Type B pancreatic cell (in vitro differentiated cells): ENCODE results near the gene HNMT. TPM values are rescaled to one million over a fixed set of nuclear protein-coding genes. Genes with fewer than 3 reads are reported as not detected.

Source experiments
- DNase-seq: peaks from one replicate; pipeline ENCODE4 v3.0.0; 2021; ENCODE audit warnings: mixed read lengths; ENCODE audit not compliant: unreplicated experiment; ENCODE audit errors: extremely low spot score
- H3K27ac Mint-ChIP-seq: 2 replicates; pipeline ENCODE4 v1.8.0; 2021; ENCODE audit warnings: mild to moderate bottlenecking, mixed read lengths
- H3K27me3 Mint-ChIP-seq: 2 replicates; pipeline ENCODE4 v1.8.0; 2021; ENCODE audit warnings: mixed read lengths
- H3K36me3 Mint-ChIP-seq: 2 replicates; pipeline ENCODE4 v1.8.0; 2021; ENCODE audit warnings: mixed read lengths
- H3K4me1 Mint-ChIP-seq: one replicate; pipeline ENCODE4 v1.8.0; 2021; ENCODE audit warnings: mixed read lengths; ENCODE audit not compliant: unreplicated experiment
- H3K4me3 Mint-ChIP-seq: 2 replicates; pipeline ENCODE4 v1.8.0; 2021; ENCODE audit warnings: mild to moderate bottlenecking, mixed read lengths
- H3K9me3 Mint-ChIP-seq: 2 replicates; pipeline ENCODE4 v1.8.0; 2021; ENCODE audit warnings: mixed read lengths
- total RNA-seq: library from RNA; stranded (reverse); gene quantifications from 2 replicates; pipeline ENCODE4 v1.2.1, GENCODE V29; 2021; ENCODE audit warnings: low replicate concordance
- TF ChIP-seq, protein P1 (sequence below): fragments of 200-600 bp; sonication (generic); conservative IDR thresholded peaks from 2 replicates; pipeline ENCODE4 v1.5.0; 2021; ENCODE audit warnings: antibody characterized with exemption, mild to moderate bottlenecking

The HNMT gene
- total RNA-seq, 1 donor from 2014 or later, result 12.1 TPM

- Mint-ChIP-seq H3K4me3 (no peak overlapping the region), H3K36me3 (no peaks in the 10 kb centered on the region), H3K4me1 (peaks cover 11% of the 10 kb centered on the region), H3K27ac (peak overlapping the region; percentile 31), H3K27me3 (no peaks in the 10 kb centered on the region), H3K9me3 (no peaks in the 10 kb centered on the region)
- TF ChIP-seq, protein P1, sequence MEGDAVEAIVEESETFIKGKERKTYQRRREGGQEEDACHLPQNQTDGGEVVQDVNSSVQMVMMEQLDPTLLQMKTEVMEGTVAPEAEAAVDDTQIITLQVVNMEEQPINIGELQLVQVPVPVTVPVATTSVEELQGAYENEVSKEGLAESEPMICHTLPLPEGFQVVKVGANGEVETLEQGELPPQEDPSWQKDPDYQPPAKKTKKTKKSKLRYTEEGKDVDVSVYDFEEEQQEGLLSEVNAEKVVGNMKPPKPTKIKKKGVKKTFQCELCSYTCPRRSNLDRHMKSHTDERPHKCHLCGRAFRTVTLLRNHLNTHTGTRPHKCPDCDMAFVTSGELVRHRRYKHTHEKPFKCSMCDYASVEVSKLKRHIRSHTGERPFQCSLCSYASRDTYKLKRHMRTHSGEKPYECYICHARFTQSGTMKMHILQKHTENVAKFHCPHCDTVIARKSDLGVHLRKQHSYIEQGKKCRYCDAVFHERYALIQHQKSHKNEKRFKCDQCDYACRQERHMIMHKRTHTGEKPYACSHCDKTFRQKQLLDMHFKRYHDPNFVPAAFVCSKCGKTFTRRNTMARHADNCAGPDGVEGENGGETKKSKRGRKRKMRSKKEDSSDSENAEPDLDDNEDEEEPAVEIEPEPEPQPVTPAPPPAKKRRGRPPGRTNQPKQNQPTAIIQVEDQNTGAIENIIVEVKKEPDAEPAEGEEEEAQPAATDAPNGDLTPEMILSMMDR, result no peak
- no peak for DNase-seq
Measured at GRCh38 chr2:137928547-137929518, 35.4 kb upstream of the HNMT start.

- Mint-ChIP-seq H3K27me3 (no peaks in the 10 kb centered on the region), H3K27ac (peak overlapping the region; percentile 31), H3K36me3 (no peaks in the 10 kb centered on the region), H3K4me1 (peaks cover 11% of the 10 kb centered on the region), H3K9me3 (no peaks in the 10 kb centered on the region), H3K4me3 (no peak overlapping the region)
- TF ChIP-seq, protein P1, result no peak
- no peak for DNase-seq
Measured at GRCh38 chr2:137929519-137929916, 34.8 kb upstream of the HNMT start.

GRCh38 chr2:137930146-137930545 lies 34.1 kb upstream of the HNMT start:
- DNase-seq, result no peak
- Mint-ChIP-seq H3K4me3 (no peak overlapping the region), H3K27me3 (no peaks in the 10 kb centered on the region), H3K4me1 (peaks cover 11% of the 10 kb centered on the region), H3K9me3 (peaks cover 2% of the 10 kb centered on the region), H3K27ac (no peak overlapping the region), H3K36me3 (no peaks in the 10 kb centered on the region)
- TF ChIP-seq, protein P1, result no peak

GRCh38 chr2:137935591-137935990 lies 28.7 kb upstream of the HNMT start:
- Mint-ChIP-seq H3K4me1 (peaks cover 14% of the 10 kb centered on the region), H3K27me3 (no peaks in the 10 kb centered on the region), H3K27ac (no peak overlapping the region), H3K36me3 (no peaks in the 10 kb centered on the region), H3K4me3 (no peak overlapping the region), H3K9me3 (peaks cover 11% of the 10 kb centered on the region)
- DNase-seq, result no peak
- TF ChIP-seq, protein P1, result no peak

DNA sequence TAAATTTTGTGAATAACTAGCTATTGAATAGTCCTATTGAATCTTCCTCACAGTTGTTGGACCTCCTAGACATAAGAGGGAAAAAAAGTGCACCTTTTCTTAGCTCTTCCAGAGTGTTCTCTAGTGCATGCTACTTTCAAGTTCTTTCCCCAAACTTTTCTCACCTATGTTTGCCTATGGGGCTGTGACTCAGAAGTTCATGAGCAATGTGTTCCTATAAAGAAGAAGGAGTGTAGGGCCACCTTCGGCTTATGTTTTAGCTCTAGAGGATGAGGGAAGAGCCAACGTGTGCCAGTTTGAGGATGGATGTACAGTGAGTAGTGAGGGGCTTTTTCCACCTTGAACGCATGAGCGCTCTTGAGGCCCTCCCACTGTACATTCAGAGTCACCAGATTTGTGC lies 27.0 kb upstream of the HNMT start:
- no peak for DNase-seq
- no peak overlapping the region for H3K4me3 Mint-ChIP-seq
- H3K9me3 Mint-ChIP-seq, result peaks cover 11% of the 10 kb centered on the region
- TF ChIP-seq, protein P1, result no peak
- peaks cover 30% of the 10 kb centered on the region for H3K4me1 Mint-ChIP-seq
- H3K36me3 Mint-ChIP-seq, result no peaks in the 10 kb centered on the region
- no peaks in the 10 kb centered on the region for H3K27me3 Mint-ChIP-seq
- no peak overlapping the region for H3K27ac Mint-ChIP-seq
